HCT116 (cell line): Measurements from ENCODE around the gene FOXL2NB. TPM values are rescaled to one million over a fixed set of nuclear protein-coding genes. Genes with fewer than 3 reads are reported as not detected.

ENCODE experiments used
- ATAC-seq: fragments of 200-7000 bp; cut with Tn5 transposase; 2 replicates; pipeline ENCODE4 v1.9.1; 2020; ENCODE audit warnings: mild to moderate bottlenecking, moderate library complexity
- BruUV-seq: library from RNA; stranded (reverse); fragments of 400-500 nt; replicated peaks from 2 replicates; lab custom pipeline; 2021; lab: Mats Ljungman, UMichigan
- CTCF ChIA-PET: fragments of 300-600 bp; sonication (Branson Sonifier 250); formaldehyde crosslinking; loops from one replicate; lab custom pipeline; 2021; ENCODE audit warnings: antibody characterized with exemption; lab: Charles Lee
- POLR2A ChIA-PET: fragments of 300-600, 350-600 bp; sonication (Branson Sonifier 250); formaldehyde crosslinking; loops from one replicate; lab custom pipeline; 2021; ENCODE audit warnings: antibody characterized with exemption; lab: Charles Lee
- RAD21 ChIA-PET, 2 experiments: fragments of 300-600 bp; sonication (Branson Sonifier 250); formaldehyde crosslinking; loops; one replicate each; lab custom pipeline; 2023; ENCODE audit warnings: low total read pairs in 2 of 2; ENCODE audit not compliant: uncharacterized antibody in 2 of 2, unreplicated experiment in 2 of 2, low non-redundant PET in 1 of 2; lab: Charles Lee
- DNase-seq: peaks from one replicate; pipeline ENCODE4 v3.0.0-alpha.2; 2010; ENCODE audit warnings: low read depth, low spot score
- H2AFZ ChIP-seq: fragments of 200-600 bp; shearing (Covaris generic), sonication (generic); 2 replicates; pipeline ENCODE4 v1.6.1; 2017; ENCODE audit warnings: low read depth, mixed run types, mixed read lengths, antibody characterized with exemption, low read length; ENCODE audit not compliant: poor library complexity, severe bottlenecking
- H3K27ac ChIP-seq: 2 replicates; pipeline ENCODE4 v1.5.1; 2012; ENCODE audit warnings: low read depth, low read length
- H3K27me3 ChIP-seq: fragments of 200-600 bp; sonication (generic); 2 replicates; pipeline ENCODE4 v1.6.1; 2016; ENCODE audit warnings: mixed run types, low read length, mixed read lengths; ENCODE audit not compliant: insufficient read depth
- H3K36me3 ChIP-seq, 2 experiments: fragments of 200-500 bp in 1 of 2; fragments of 200-600 bp in 1 of 2; sonication (Bioruptor generic) in 1 of 2; sonication (generic) in 1 of 2; 2 replicates each; pipeline versions ENCODE4 v1.5.1 to v1.6.1; 2014 to 2016; ENCODE audit warnings: low read length in 2 of 2, inconsistent platforms in 1 of 2, mixed read lengths in 1 of 2, mixed run types in 1 of 2; ENCODE audit not compliant: insufficient read depth in 2 of 2, control insufficient read depth in 1 of 2
- H3K4me1 ChIP-seq, 2 experiments: fragments of 200-600 bp in 1 of 2; sonication (generic) in 1 of 2; 2 replicates each; pipeline versions ENCODE4 v1.5.1 to v1.6.1; 2012 to 2017; ENCODE audit warnings: low read length in 2 of 2, inconsistent platforms in 1 of 2, mild to moderate bottlenecking in 1 of 2, mixed read lengths in 1 of 2, mixed run types in 1 of 2, moderate library complexity in 1 of 2; ENCODE audit not compliant: insufficient read depth in 2 of 2, control insufficient read depth in 1 of 2
- H3K4me2 ChIP-seq: fragments of 200-600 bp; sonication (generic); 2 replicates; pipeline ENCODE4 v1.6.1; 2017; ENCODE audit warnings: mixed run types, low read length, mixed read lengths
- H3K4me3 ChIP-seq, 2 experiments: fragments of 200-600 bp in 1 of 2; sonication (generic) in 1 of 2; replicated peaks in 1 of 2; 2 replicates each; pipeline ENCODE4 v1.5.1; 2011 to 2016; ENCODE audit warnings: low read length in 2 of 2, control low read depth in 1 of 2, low read depth in 1 of 2, mild to moderate bottlenecking in 1 of 2, mixed read lengths in 1 of 2, mixed run types in 1 of 2
- H3K79me2 ChIP-seq: fragments of 200-600 bp; sonication (generic); 2 replicates; pipeline ENCODE4 v1.6.1; 2017; ENCODE audit warnings: mild to moderate bottlenecking, mixed run types, low read length, moderate library complexity, mixed read lengths; ENCODE audit not compliant: insufficient read depth
- H3K9ac ChIP-seq: fragments of 200-600 bp; sonication (generic); 2 replicates; pipeline ENCODE4 v1.6.1; 2016; ENCODE audit warnings: low read length, mixed read lengths
- H3K9me2 ChIP-seq: fragments of 200-600 bp; sonication (generic), shearing (Covaris generic); 2 replicates; pipeline ENCODE4 v1.6.1; 2017; ENCODE audit warnings: mixed run types, mild to moderate bottlenecking, moderate library complexity; ENCODE audit not compliant: insufficient read depth
- H3K9me3 ChIP-seq, 2 experiments: fragments of 200-500 bp in 1 of 2; fragments of 200-600 bp in 1 of 2; sonication (Bioruptor generic) in 1 of 2; sonication (generic) in 1 of 2; 2 replicates each; pipeline ENCODE4 v1.6.1; 2014 to 2017; ENCODE audit warnings: low read length in 2 of 2, mixed read lengths in 2 of 2, inconsistent platforms in 1 of 2, low read depth in 1 of 2, mild to moderate bottlenecking in 1 of 2, mixed run types in 1 of 2, moderate library complexity in 1 of 2; ENCODE audit not compliant: control insufficient read depth in 1 of 2, insufficient read depth in 1 of 2
- H4K20me1 ChIP-seq: fragments of 200-600 bp; sonication (generic), shearing (Covaris generic); 2 replicates; pipeline ENCODE4 v1.6.1; 2017; ENCODE audit warnings: mixed run types, mild to moderate bottlenecking, moderate library complexity; ENCODE audit not compliant: insufficient read depth
- CBX3 ChIP-seq: IDR thresholded peaks from 2 replicates; pipeline ENCODE4 v1.6.1; 2012; ENCODE audit warnings: low read depth
- CEBPB ChIP-seq: IDR thresholded peaks from 2 replicates; pipeline ENCODE4 v1.6.1; 2012; ENCODE audit warnings: low read depth
- ELF1 ChIP-seq: IDR thresholded peaks from 2 replicates; pipeline ENCODE4 v1.6.1; 2012; ENCODE audit warnings: low read depth, borderline replicate concordance
- JUND ChIP-seq: IDR thresholded peaks from 2 replicates; pipeline ENCODE4 v1.6.1; 2012
- SIN3A ChIP-seq: IDR thresholded peaks from 2 replicates; pipeline ENCODE4 v1.6.1; 2012; ENCODE audit warnings: low read depth
- SP1 ChIP-seq: IDR thresholded peaks from 2 replicates; pipeline ENCODE4 v1.6.1; 2012; ENCODE audit warnings: low read depth
- SRF ChIP-seq: IDR thresholded peaks from 2 replicates; pipeline ENCODE4 v1.6.1; 2012; ENCODE audit warnings: low read depth
- TCF7L2 ChIP-seq: IDR thresholded peaks from 2 replicates; pipeline ENCODE4 v1.7.0; 2011; ENCODE audit warnings: borderline replicate concordance, inconsistent platforms; ENCODE audit not compliant: insufficient read depth, insufficient read length; ENCODE audit errors: extremely low read depth
- intact Hi-C: fragments of 100-400 bp; cut with micrococcal nuclease; formaldehyde crosslinking; loops from 2 replicates; pipeline ENCODE4 v1.10.0; 2022
- total RNA-seq: library from RNA; stranded (reverse); gene quantifications from one replicate; pipeline ENCODE4 v1.2.1, GENCODE V29; 2021; ENCODE audit not compliant: unreplicated experiment
- TF ChIP-seq, protein P1 (sequence below): IDR thresholded peaks from 2 replicates; pipeline ENCODE4 v1.6.1; 2012
- TF ChIP-seq, protein P2 (sequence below): IDR thresholded peaks from 2 replicates; pipeline ENCODE4 v1.6.1; 2012; ENCODE audit warnings: low read depth
- TF ChIP-seq, protein P3 (sequence below): IDR thresholded peaks from 2 replicates; pipeline ENCODE4 v1.6.1; 2011; ENCODE audit warnings: mild to moderate bottlenecking, low read length, moderate library complexity; ENCODE audit not compliant: insufficient replicate concordance; ENCODE audit errors: extremely low read depth
- TF ChIP-seq, protein P4 (sequence below): IDR thresholded peaks from 2 replicates; pipeline ENCODE4 v1.6.1; 2012

The FOXL2NB gene
- total RNA-seq, 1 experiment from 2014 or later, result 0.93 TPM

DNA sequence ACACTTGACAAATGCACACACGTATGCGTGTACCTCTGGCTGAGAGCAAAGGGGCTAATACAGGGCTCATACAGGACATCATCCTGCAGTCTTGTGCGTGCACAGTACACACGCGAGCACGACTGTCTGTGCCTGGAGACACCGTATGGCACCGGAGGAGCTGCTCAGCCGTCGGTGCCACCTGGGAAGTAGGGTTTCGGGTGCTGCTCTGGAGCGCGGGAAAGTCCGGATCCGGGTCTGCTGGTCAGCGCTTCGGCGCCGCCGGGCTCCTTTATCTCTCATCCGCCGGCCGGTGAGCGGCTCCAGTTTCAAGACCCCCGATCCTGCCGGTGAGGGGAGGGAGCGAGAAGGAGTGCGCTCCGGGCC is 9.3 kb upstream of the FOXL2NB start:
- DNase-seq (no peak), ATAC-seq (no peak)
- no peak overlapping the region for H3K4me3 ChIP-seq
- TF ChIP-seq, protein P1, sequence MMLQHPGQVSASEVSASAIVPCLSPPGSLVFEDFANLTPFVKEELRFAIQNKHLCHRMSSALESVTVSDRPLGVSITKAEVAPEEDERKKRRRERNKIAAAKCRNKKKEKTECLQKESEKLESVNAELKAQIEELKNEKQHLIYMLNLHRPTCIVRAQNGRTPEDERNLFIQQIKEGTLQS, result no peak
- TF ChIP-seq ELF1, result no peak
- TF ChIP-seq CBX3, result no peak
- no peak for TF ChIP-seq JUND
- TF ChIP-seq, protein P2, sequence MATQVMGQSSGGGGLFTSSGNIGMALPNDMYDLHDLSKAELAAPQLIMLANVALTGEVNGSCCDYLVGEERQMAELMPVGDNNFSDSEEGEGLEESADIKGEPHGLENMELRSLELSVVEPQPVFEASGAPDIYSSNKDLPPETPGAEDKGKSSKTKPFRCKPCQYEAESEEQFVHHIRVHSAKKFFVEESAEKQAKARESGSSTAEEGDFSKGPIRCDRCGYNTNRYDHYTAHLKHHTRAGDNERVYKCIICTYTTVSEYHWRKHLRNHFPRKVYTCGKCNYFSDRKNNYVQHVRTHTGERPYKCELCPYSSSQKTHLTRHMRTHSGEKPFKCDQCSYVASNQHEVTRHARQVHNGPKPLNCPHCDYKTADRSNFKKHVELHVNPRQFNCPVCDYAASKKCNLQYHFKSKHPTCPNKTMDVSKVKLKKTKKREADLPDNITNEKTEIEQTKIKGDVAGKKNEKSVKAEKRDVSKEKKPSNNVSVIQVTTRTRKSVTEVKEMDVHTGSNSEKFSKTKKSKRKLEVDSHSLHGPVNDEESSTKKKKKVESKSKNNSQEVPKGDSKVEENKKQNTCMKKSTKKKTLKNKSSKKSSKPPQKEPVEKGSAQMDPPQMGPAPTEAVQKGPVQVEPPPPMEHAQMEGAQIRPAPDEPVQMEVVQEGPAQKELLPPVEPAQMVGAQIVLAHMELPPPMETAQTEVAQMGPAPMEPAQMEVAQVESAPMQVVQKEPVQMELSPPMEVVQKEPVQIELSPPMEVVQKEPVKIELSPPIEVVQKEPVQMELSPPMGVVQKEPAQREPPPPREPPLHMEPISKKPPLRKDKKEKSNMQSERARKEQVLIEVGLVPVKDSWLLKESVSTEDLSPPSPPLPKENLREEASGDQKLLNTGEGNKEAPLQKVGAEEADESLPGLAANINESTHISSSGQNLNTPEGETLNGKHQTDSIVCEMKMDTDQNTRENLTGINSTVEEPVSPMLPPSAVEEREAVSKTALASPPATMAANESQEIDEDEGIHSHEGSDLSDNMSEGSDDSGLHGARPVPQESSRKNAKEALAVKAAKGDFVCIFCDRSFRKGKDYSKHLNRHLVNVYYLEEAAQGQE, result no peak
- TF ChIP-seq, protein P3, sequence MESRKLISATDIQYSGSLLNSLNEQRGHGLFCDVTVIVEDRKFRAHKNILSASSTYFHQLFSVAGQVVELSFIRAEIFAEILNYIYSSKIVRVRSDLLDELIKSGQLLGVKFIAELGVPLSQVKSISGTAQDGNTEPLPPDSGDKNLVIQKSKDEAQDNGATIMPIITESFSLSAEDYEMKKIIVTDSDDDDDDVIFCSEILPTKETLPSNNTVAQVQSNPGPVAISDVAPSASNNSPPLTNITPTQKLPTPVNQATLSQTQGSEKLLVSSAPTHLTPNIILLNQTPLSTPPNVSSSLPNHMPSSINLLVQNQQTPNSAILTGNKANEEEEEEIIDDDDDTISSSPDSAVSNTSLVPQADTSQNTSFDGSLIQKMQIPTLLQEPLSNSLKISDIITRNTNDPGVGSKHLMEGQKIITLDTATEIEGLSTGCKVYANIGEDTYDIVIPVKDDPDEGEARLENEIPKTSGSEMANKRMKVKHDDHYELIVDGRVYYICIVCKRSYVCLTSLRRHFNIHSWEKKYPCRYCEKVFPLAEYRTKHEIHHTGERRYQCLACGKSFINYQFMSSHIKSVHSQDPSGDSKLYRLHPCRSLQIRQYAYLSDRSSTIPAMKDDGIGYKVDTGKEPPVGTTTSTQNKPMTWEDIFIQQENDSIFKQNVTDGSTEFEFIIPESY, result no peak
- TF ChIP-seq SIN3A, result no peak
- TF ChIP-seq SRF, result no peak
- no peak for TF ChIP-seq CEBPB
- TF ChIP-seq, protein P4, sequence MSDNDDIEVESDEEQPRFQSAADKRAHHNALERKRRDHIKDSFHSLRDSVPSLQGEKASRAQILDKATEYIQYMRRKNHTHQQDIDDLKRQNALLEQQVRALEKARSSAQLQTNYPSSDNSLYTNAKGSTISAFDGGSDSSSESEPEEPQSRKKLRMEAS, result no peak
- TF ChIP-seq TCF7L2, result no peak
- TF ChIP-seq SP1, result no peak
- H3K9ac ChIP-seq, result no peak overlapping the region
- H4K20me1 ChIP-seq, result no peaks in the 10 kb centered on the region
- no peaks in the 10 kb centered on the region for H3K9me2 ChIP-seq
- POLR2A ChIA-PET, result no interaction called here
- no peaks in the 10 kb centered on the region for H3K27me3 ChIP-seq
- CTCF ChIA-PET, result no interaction called here
- H3K4me1 ChIP-seq, result peaks cover 6 to 18% of the 10 kb centered on the region in 2 experiments; a peak in 3 of 4 replicates
- no peaks in the 10 kb centered on the region for H3K79me2 ChIP-seq
- no peaks in the 10 kb centered on the region for H3K9me3 ChIP-seq
- intact Hi-C loops, result loop anchor here (2.0 to 5.0 kb wide), 3 partner anchors 40 to 265 kb away; no protein-coding TSS in a partner anchor
- no peak overlapping the region for H3K27ac ChIP-seq
- no peaks in the 10 kb centered on the region for H3K36me3 ChIP-seq
- H3K4me2 ChIP-seq, result no peak overlapping the region
- RAD21 ChIA-PET, result no interaction called here
- H2AFZ ChIP-seq, result no peak overlapping the region
- BruUV-seq, result no TSS peak
